Esophagus (tissue), 2 donors: Measurements from ENCODE around the gene NPPA. TPM values are rescaled to one million over a fixed set of nuclear protein-coding genes. Genes with fewer than 3 reads are reported as not detected.

Experiments
- H3K27ac ChIP-seq, 2 donors: one replicate each; pipeline ENCODE4 v1.5.1; 2013; ENCODE audit warnings: low read depth in 2 of 2, mild to moderate bottlenecking in 2 of 2, inconsistent platforms in 1 of 2, low read length in 1 of 2, moderate library complexity in 1 of 2
- H3K27me3 ChIP-seq, 2 donors: one replicate each; pipeline ENCODE4 v1.6.1; 2013; ENCODE audit warnings: low read length in 2 of 2, control low read depth in 1 of 2, mild to moderate bottlenecking in 1 of 2; ENCODE audit not compliant: insufficient read depth in 2 of 2, control insufficient read depth in 1 of 2
- H3K36me3 ChIP-seq, 2 donors: one replicate each; pipeline ENCODE4 v1.6.1; 2013; ENCODE audit warnings: low read length in 1 of 2; ENCODE audit not compliant: control insufficient read depth in 2 of 2, insufficient read depth in 2 of 2
- H3K4me1 ChIP-seq, 2 donors: one replicate each; pipeline ENCODE4 v1.6.1; 2013; ENCODE audit warnings: low read length in 1 of 2; ENCODE audit not compliant: control insufficient read depth in 2 of 2, insufficient read depth in 2 of 2
- H3K4me3 ChIP-seq, 2 donors: one replicate each; pipeline ENCODE4 v1.5.1; 2013; ENCODE audit warnings: low read length in 2 of 2, mild to moderate bottlenecking in 2 of 2, low read depth in 1 of 2, moderate library complexity in 1 of 2
- H3K9me3 ChIP-seq, 2 donors: one replicate each; pipeline ENCODE4 v1.6.1; 2013; ENCODE audit warnings: mild to moderate bottlenecking in 2 of 2, low read depth in 1 of 2, low read length in 1 of 2, moderate library complexity in 1 of 2; ENCODE audit not compliant: control insufficient read depth in 2 of 2, insufficient read depth in 1 of 2
- WGBS, 2 donors: extraction: QIAGEN DNeasy Blood & Tissue Kit; methylation state at CpG; one replicate each; pipeline ENCODE4 v1.1.7; 2013; 5-methylcytosine and 5-hydroxymethylcytosine counted together
- polyA plus RNA-seq, 2 donors: library from polyadenylated mRNA; stranded (reverse); fragments of 200-250 nt; gene quantifications; one replicate each; pipeline ENCODE4 v1.2.3, GENCODE V29; 2013
- donor health status: healthy with polysubstance abuse.
- donor health status: Bipolar disorder and iron deficiency.

Gene NPPA
- polyA plus RNA-seq, 2 donors = 0.11 to 0.63 TPM

GRCh38 chr1:11875094-11875493, 27.5 kb upstream of the NPPA start:
- H3K4me1 ChIP-seq = no peaks in the 10 kb centered on the region
- no peaks in the 10 kb centered on the region for H3K9me3 ChIP-seq
- no peak overlapping the region for H3K27ac ChIP-seq
- H3K36me3 ChIP-seq = no peaks in the 10 kb centered on the region
- H3K27me3 ChIP-seq = no peaks in the 10 kb centered on the region
- WGBS, 2 donors = 82 to 83% methylated on average over 10 of the region's 10 CpGs
- no peak overlapping the region for H3K4me3 ChIP-seq

DNA sequence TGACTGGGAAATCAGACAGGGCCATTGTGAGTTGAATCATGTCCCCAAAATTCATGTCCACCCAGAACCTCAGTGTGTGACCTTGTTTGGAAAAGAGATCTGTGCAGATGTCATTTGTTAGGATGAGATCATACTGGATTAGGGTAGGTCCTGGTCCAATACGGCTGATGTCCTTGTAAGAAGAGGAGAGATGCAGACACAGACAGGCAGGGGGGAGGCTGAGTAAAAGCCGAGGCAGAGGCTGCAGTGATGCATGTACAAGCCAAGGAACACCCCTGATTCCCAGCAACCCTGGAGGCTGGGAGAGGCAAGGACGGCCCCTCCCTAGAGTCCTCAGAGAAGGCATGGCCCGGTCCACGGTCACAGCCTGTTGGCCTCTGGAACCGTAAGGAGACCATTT, 27.0 kb upstream of the NPPA start:
- H3K9me3 ChIP-seq = no peaks in the 10 kb centered on the region
- no peak overlapping the region for H3K27ac ChIP-seq
- WGBS, 2 donors = 56 to 63% methylated on average over 6 of the region's 6 CpGs
- H3K27me3 ChIP-seq = no peaks in the 10 kb centered on the region
- no peak overlapping the region for H3K4me3 ChIP-seq
- H3K4me1 ChIP-seq = no peaks in the 10 kb centered on the region
- no peaks in the 10 kb centered on the region for H3K36me3 ChIP-seq

DNA sequence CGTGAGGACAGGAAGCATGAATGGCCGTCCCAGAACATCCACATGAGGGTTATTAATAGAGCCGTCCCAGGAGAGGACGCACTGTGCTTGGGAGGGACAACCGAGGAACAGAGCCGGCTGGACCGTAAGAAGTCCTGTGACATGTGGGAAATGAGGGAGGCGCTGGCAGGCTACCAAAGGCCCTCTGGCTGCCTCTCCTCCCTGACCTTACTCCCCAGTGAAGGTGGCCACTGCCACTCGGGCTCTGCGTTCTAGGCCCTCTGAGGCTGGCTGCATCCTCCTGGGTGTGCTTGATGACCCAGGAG, 26.6 kb upstream of the NPPA start:
- Histone ChIP-seq H3K36me3 (no peaks in the 10 kb centered on the region), H3K4me1 (no peaks in the 10 kb centered on the region), H3K4me3 (no peak overlapping the region), H3K27me3 (no peaks in the 10 kb centered on the region), H3K27ac (no peak overlapping the region), H3K9me3 (no peaks in the 10 kb centered on the region)
- 65% methylated on average over 10 of the region's 10 CpGs for WGBS, 2 donors

DNA sequence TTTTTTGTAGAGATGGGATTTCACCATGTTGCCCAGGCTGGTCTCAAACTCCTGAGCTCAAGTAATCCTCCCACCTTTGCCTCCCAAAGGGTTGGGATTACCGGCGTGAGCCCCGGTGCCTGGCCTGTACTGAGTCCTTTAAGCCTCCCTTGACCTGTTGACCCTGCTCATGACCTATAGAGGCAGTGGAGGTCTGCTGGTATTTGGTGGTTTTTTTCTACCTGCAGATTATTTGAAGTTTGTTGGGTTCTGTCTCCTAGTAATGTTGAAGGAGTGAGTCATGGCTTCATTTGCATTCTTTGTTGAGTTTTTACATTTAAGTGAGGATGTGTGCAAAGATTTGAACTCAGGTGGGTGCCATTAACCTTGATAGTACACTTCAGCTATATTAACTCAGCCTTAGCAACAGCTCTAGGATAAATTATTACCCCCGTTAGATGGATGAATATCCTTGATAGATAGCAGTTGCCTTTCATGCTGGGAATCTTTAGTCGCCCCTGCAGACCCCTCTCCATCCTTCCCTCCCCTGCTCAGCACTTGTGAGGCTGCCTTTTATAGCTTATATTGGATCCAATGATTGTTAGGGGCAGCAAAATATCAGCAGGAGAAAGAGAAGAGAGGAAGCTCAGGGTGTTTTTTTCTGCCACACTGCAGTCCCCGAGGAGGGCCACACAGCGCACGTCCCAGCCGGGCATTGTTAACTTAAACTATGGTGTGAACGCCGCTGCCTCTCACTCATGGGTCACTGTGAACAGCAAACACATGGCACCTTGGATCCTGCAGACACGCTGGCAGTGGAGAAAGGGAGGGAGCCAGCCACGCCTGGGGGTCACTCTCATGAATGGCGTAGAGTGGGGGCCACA, 26.0 kb upstream of the NPPA start:
- no peaks in the 10 kb centered on the region for H3K36me3 ChIP-seq
- H3K4me3 ChIP-seq = no peak overlapping the region
- no peaks in the 10 kb centered on the region for H3K9me3 ChIP-seq
- no peaks in the 10 kb centered on the region for H3K4me1 ChIP-seq
- H3K27ac ChIP-seq = no peak overlapping the region
- H3K27me3 ChIP-seq = no peaks in the 10 kb centered on the region
- WGBS, 2 donors = 63 to 65% methylated on average over 14 of the region's 14 CpGs

- Histone ChIP-seq H3K27ac (no peak overlapping the region), H3K4me1 (no peaks in the 10 kb centered on the region), H3K36me3 (no peaks in the 10 kb centered on the region), H3K9me3 (no peaks in the 10 kb centered on the region), H3K4me3 (no peak overlapping the region), H3K27me3 (no peaks in the 10 kb centered on the region)
- WGBS, 2 donors = 55 to 57% methylated on average over 7 of the region's 7 CpGs
These were observed 25.0 kb upstream of the NPPA start for GRCh38 chr1:11872545-11872944.

GRCh38 chr1:11869650-11870207, 22.1 kb upstream of the NPPA start:
- Histone ChIP-seq H3K4me3 (no peak overlapping the region), H3K27me3 (no peaks in the 10 kb centered on the region), H3K4me1 (no peaks in the 10 kb centered on the region), H3K36me3 (no peaks in the 10 kb centered on the region), H3K9me3 (no peaks in the 10 kb centered on the region), H3K27ac (no peak overlapping the region)
- 79 to 83% methylated on average over 5 of the region's 5 CpGs for WGBS, 2 donors

GRCh38 chr1:11869104-11869503, 21.5 kb upstream of the NPPA start:
- Histone ChIP-seq H3K9me3 (no peaks in the 10 kb centered on the region), H3K27me3 (no peaks in the 10 kb centered on the region)

DNA sequence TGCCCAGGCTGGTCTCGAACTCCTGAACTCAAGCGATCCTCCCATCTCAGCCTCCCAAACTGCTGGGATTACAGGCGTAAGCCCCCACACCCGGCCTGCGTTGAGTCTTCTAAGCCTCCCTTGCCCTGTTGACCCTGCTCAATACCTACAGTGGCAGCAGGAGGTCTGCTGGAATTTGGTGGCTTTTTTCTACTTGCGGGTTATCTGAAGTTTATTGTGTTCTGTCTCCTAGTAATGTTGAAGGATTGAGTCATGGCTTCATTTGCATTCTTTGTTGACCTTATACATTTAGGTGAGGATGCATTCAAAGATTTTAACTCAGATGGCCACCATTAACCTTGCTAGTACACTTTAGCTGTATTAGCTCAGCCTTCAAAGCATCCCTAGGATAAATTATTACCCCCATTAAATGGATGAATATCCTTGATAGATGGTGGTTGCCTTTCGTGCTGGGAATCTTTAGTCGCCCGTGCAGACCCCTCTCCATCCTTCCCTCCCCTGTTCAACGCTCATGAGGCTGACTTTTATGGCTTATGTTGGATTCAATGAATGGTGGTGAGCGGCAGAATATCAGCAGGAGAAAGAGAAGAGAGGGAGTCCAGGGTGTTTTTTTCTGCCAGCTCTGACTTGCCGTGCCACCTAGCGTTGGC, 20.9 kb upstream of the NPPA start:
- Histone ChIP-seq H3K9me3 (no peaks in the 10 kb centered on the region), H3K27ac (no peak overlapping the region), H3K36me3 (no peaks in the 10 kb centered on the region), H3K27me3 (no peaks in the 10 kb centered on the region), H3K4me3 (no peak overlapping the region), H3K4me1 (no peaks in the 10 kb centered on the region)
- 68 to 69% methylated on average over 13 of the region's 13 CpGs for WGBS, 2 donors

More at GRCh38 chr1:11869104-11869503, 21.5 kb upstream of the NPPA start:
- no peak overlapping the region for H3K4me3 ChIP-seq
- H3K36me3 ChIP-seq = no peaks in the 10 kb centered on the region
- WGBS, 2 donors = 82 to 83% methylated on average over 3 of the region's 3 CpGs
- no peaks in the 10 kb centered on the region for H3K4me1 ChIP-seq
- H3K27ac ChIP-seq = no peak overlapping the region

GRCh38 chr1:11862890-11863289, 15.3 kb upstream of the NPPA start:
- H3K4me3 ChIP-seq = no peak overlapping the region
- H3K27ac ChIP-seq = no peak overlapping the region
- H3K36me3 ChIP-seq = no peaks in the 10 kb centered on the region
- peaks cover 5 to 17% of the 10 kb centered on the region in 2 donors for H3K27me3 ChIP-seq
- WGBS, 2 donors = 27 to 51% methylated on average over 6 of the region's 6 CpGs
- H3K4me1 ChIP-seq = peaks cover 0 to 5% of the 10 kb centered on the region in 2 donors
- no peaks in the 10 kb centered on the region for H3K9me3 ChIP-seq
